Keratinocyte (primary cell): ENCODE data around the gene NUCKS1. TPM values are rescaled to one million over a fixed set of nuclear protein-coding genes. Genes with fewer than 3 reads are reported as not detected.

ENCODE experiments used
- DNase-seq: peaks from one replicate; pipeline ENCODE4 v3.0.0-alpha.2; 2011; ENCODE audit warnings: low read depth, missing footprints, low spot score
- FAIRE-seq: peaks from 2 replicates; lab custom pipeline; 2011; peaks lifted over from hg19 to GRCh38; lab: Jason Lieb, UNC
- H2AFZ ChIP-seq: 2 replicates; pipeline ENCODE4 v1.6.0; 2012; ENCODE audit warnings: low read length, control low read depth, inconsistent platforms; ENCODE audit not compliant: control insufficient read depth
- H3K27ac ChIP-seq: 2 replicates; pipeline ENCODE4 v1.5.1; 2011; ENCODE audit warnings: low read length; ENCODE audit not compliant: control insufficient read depth, insufficient read depth
- H3K27me3 ChIP-seq: 3 replicates; pipeline ENCODE4 v1.6.0; 2011; ENCODE audit warnings: low read length; ENCODE audit not compliant: control insufficient read depth, insufficient read depth; ENCODE audit errors: extremely low read depth
- H3K36me3 ChIP-seq, 2 experiments: 2 replicates in 1 of 2; 3 replicates in 1 of 2; pipeline ENCODE4 v1.5.1; 2011; ENCODE audit warnings: low read length in 2 of 2, mild to moderate bottlenecking in 1 of 2; ENCODE audit not compliant: control insufficient read depth in 2 of 2, insufficient read depth in 2 of 2; ENCODE audit errors: extremely low read depth in 1 of 2
- H3K4me1 ChIP-seq: 3 replicates; pipeline ENCODE4 v1.5.1; 2011; ENCODE audit warnings: low read length; ENCODE audit not compliant: control insufficient read depth, insufficient read depth; ENCODE audit errors: extremely low read depth
- H3K4me2 ChIP-seq: 3 replicates; pipeline ENCODE4 v1.6.0; 2011; ENCODE audit warnings: low read depth, low read length; ENCODE audit not compliant: control insufficient read depth, insufficient read depth; ENCODE audit errors: extremely low read depth
- H3K4me3 ChIP-seq, 3 experiments: fragments of 200-600 bp in 1 of 3; sonication (generic) in 1 of 3; 2 replicates in 2 of 3; 3 replicates in 1 of 3; pipeline ENCODE4 v1.5.1; 2011 to 2016; ENCODE audit warnings: low read length in 3 of 3, mild to moderate bottlenecking in 3 of 3, control low read depth in 2 of 3, inconsistent platforms in 1 of 3, low read depth in 1 of 3, mixed read lengths in 1 of 3, mixed run types in 1 of 3, moderate library complexity in 1 of 3; ENCODE audit not compliant: control insufficient read depth in 2 of 3, insufficient read depth in 2 of 3; ENCODE audit errors: extremely low read depth in 1 of 3
- H3K79me2 ChIP-seq: 2 replicates; pipeline ENCODE4 v1.6.0; 2012; ENCODE audit warnings: low read length; ENCODE audit not compliant: control insufficient read depth, insufficient read depth
- H3K9ac ChIP-seq: 3 replicates; pipeline ENCODE4 v1.6.0; 2011; ENCODE audit warnings: low read length; ENCODE audit not compliant: control insufficient read depth, insufficient read depth; ENCODE audit errors: extremely low read depth
- H3K9me1 ChIP-seq: 3 replicates; pipeline ENCODE4 v1.6.0; 2011; ENCODE audit warnings: low read length; ENCODE audit not compliant: control insufficient read depth, insufficient read depth; ENCODE audit errors: extremely low read depth
- H3K9me3 ChIP-seq: 2 replicates; pipeline ENCODE4 v1.5.1; 2012; ENCODE audit warnings: low read depth, low read length; ENCODE audit not compliant: control insufficient read depth
- H4K20me1 ChIP-seq: 3 replicates; pipeline ENCODE4 v1.6.0; 2011; ENCODE audit warnings: low read length; ENCODE audit not compliant: control insufficient read depth, insufficient read depth; ENCODE audit errors: extremely low read depth
- CTCF ChIP-seq, 3 experiments: IDR thresholded peaks in 1 of 3; conservative IDR thresholded peaks in 1 of 3; optimal IDR thresholded peaks in 1 of 3; 2 replicates in 2 of 3; 3 replicates in 1 of 3; pipeline versions ENCODE3 to v1.5.1; 2011; ENCODE audit warnings: low read length in 3 of 3, mild to moderate bottlenecking in 3 of 3, moderate library complexity in 2 of 3, control low read depth in 1 of 3, inconsistent platforms in 1 of 3; ENCODE audit not compliant: insufficient read depth in 2 of 3; ENCODE audit errors: extremely low read depth in 1 of 3
- EZH2 ChIP-seq: IDR thresholded peaks from one replicate; pipeline ENCODE4 v1.6.1; 2012; ENCODE audit warnings: inconsistent platforms, mild to moderate bottlenecking, low read length, moderate library complexity
- dilution Hi-C: fragments of 300-500 bp; cut with MboI; formaldehyde crosslinking; loops from one replicate; pipeline ENCODE4 v1.7.0; 2020; ENCODE audit warnings: low sequenced_read_pairs; ENCODE audit not compliant: extremely low pct_ligation_motif_present
- polyA plus RNA-seq, 5 experiments: library from polyadenylated mRNA; depleted of rRNA in 3 of 5; stranded (reverse) in 3 of 5; stranded (forward) in 1 of 5; unstranded in 1 of 5; fragments of >200 nt; gene quantifications; 1 replicate in 1 of 5; 2 replicates in 3 of 5; 3 replicates in 1 of 5; pipeline versions ENCODE4 v1.2.1 to v1.2.3, GENCODE V29; 2011 to 2012; ENCODE audit warnings: missing spikeins in 2 of 5, low read depth in 1 of 5, low replicate concordance in 1 of 5

The NUCKS1 gene
- polyA plus RNA-seq, 1 donor (not counting 4 experiments of a cell fraction or from before 2014, with no cell fraction given): 71.6 TPM

- peaks cover 12% of the 10 kb centered on the region for H3K4me1 ChIP-seq
- H3K9me3 ChIP-seq: no peaks in the 10 kb centered on the region
- no peak overlapping the region for H3K4me2 ChIP-seq
- H3K9me1 ChIP-seq: no peaks in the 10 kb centered on the region
- dilution Hi-C loops: no loop called here
- H3K79me2 ChIP-seq: peaks cover 4% of the 10 kb centered on the region
- no peak for FAIRE-seq
- DNase-seq: no peak
- H2AFZ ChIP-seq: no peak overlapping the region
- TF ChIP-seq EZH2: no peak
- TF ChIP-seq CTCF (optimal IDR thresholded peaks at IDR 0.05 in 1 of 3, IDR thresholded peaks at IDR 0.05 in 1 of 3, conservative IDR thresholded peaks at IDR 0.05 in 1 of 3; ENCODE audit: extremely low read depth in 1 of 3, insufficient read depth in 2 of 3, low read length in 3 of 3): no peak
- no peaks in the 10 kb centered on the region for H3K27me3 ChIP-seq
- H4K20me1 ChIP-seq: no peaks in the 10 kb centered on the region
- no peaks in the 10 kb centered on the region for H3K36me3 ChIP-seq
- H3K27ac ChIP-seq: no peak overlapping the region
- no peak overlapping the region for H3K4me3 ChIP-seq
- H3K9ac ChIP-seq: no peak overlapping the region
These were observed 68.6 kb downstream of the NUCKS1 start for GRCh38 chr1:205681364-205681763.

- DNase-seq (no peak), FAIRE-seq (no peak)
- dilution Hi-C loops: no loop called here
These were observed 69.7 kb downstream of the NUCKS1 start, which contains the start of gene SLC45A3 for GRCh38 chr1:205680073-205680851. SLC45A3 (minus strand) TSS chr1:205680509; CDS start chr1:205664656, 15,853 bp downstream.

More at GRCh38 chr1:205680073-205680851, 69.7 kb downstream of the NUCKS1 start, which contains the start of gene SLC45A3:
- peaks cover 0 to 2% of the 10 kb centered on the region in 2 experiments for H3K36me3 ChIP-seq
- no peak within 1 kb of the TSS for H3K27ac ChIP-seq
- peak within 1 kb of the TSS; percentile 88 for H3K4me2 ChIP-seq
- H3K9me3 ChIP-seq: no peaks in the 10 kb centered on the region
- H4K20me1 ChIP-seq: no peaks in the 10 kb centered on the region
- H3K4me1 ChIP-seq: peaks cover 12% of the 10 kb centered on the region
- H3K9ac ChIP-seq: peak within 1 kb of the TSS; percentile 69
- no peaks in the 10 kb centered on the region for H3K27me3 ChIP-seq
- H3K9me1 ChIP-seq: no peaks in the 10 kb centered on the region
- TF ChIP-seq CTCF (optimal IDR thresholded peaks at IDR 0.05 in 1 of 3, IDR thresholded peaks at IDR 0.05 in 1 of 3, conservative IDR thresholded peaks at IDR 0.05 in 1 of 3; ENCODE audit: extremely low read depth in 1 of 3, insufficient read depth in 2 of 3, low read length in 3 of 3) (no peak), EZH2 (no peak)
- H2AFZ ChIP-seq: peak within 1 kb of the TSS; percentile 78
- peaks cover 4% of the 10 kb centered on the region for H3K79me2 ChIP-seq
- peak within 1 kb of the TSS; percentile 61 to 79 (median 73) for H3K4me3 ChIP-seq
